OCI-M2 (cell line): ENCODE results near the gene TMEM151A.
A peak's percentile ranks its signal among the peaks of the same experiment; 100 is the strongest.
"Not testable (repeated sequence)": the region's sequence is repeated elsewhere in the genome, so short reads cannot be mapped to it uniquely, and the experiment has no call there.

Experiments used
- DNase-seq: peaks from one replicate; lab custom pipeline; 2025; ENCODE audit not compliant: unreplicated experiment; lab: John Stamatoyannopoulos, UW

Gene TMEM151A

DNA sequence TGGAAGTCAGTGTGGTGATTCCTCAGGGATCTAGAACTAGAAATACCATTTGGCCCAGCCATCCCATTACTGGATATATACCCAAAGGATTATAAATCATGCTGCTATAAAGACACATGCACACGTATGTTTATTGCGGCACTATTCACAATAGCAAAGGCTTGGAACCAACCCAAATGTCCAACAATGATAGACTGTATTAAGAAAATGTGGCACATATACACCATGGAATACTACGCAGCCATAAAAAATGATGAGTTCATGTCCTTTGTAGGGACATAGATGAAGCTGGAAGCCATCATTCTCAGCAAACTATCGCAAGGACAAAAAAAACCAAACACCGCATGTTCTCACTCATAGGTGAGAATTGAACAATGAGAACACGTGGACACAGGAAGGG is 29.1 kb downstream of the TMEM151A start:
- not testable (repeated sequence) for DNase-seq

- DNase-seq = no peak
Measured at GRCh38 chr11:66321606-66322005, 29.9 kb downstream of the TMEM151A start.

- DNase-seq = no peak
Measured at GRCh38 chr11:66322732-66323427, 31.2 kb downstream of the TMEM151A start.

GRCh38 chr11:66323684-66324083 is 32.0 kb downstream of the TMEM151A start:
- DNase-seq = no peak

- no peak for DNase-seq
Measured at GRCh38 chr11:66324664-66325063, 33.0 kb downstream of the TMEM151A start.

DNA sequence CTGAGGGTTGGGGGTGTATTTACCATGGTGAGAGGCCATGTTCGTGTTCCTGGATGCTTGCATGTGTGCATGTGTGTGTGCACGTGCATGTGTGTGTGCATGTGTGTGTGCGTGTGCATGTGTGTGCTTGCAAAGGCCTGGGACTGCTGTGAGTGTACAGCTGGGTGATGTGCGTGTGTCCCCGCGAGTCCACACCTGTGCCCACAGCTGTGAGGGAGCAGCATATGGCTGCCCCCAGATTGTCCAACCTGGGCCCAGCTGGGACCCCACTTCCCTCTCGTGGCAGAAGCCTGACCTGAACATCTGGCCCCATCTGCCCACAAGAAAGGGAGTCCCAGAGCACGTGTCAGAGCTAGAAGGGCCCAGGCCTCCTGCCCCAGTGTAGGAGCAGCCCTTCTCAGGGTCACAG is 33.6 kb downstream of the TMEM151A start:
- DNase-seq = no peak

DNA sequence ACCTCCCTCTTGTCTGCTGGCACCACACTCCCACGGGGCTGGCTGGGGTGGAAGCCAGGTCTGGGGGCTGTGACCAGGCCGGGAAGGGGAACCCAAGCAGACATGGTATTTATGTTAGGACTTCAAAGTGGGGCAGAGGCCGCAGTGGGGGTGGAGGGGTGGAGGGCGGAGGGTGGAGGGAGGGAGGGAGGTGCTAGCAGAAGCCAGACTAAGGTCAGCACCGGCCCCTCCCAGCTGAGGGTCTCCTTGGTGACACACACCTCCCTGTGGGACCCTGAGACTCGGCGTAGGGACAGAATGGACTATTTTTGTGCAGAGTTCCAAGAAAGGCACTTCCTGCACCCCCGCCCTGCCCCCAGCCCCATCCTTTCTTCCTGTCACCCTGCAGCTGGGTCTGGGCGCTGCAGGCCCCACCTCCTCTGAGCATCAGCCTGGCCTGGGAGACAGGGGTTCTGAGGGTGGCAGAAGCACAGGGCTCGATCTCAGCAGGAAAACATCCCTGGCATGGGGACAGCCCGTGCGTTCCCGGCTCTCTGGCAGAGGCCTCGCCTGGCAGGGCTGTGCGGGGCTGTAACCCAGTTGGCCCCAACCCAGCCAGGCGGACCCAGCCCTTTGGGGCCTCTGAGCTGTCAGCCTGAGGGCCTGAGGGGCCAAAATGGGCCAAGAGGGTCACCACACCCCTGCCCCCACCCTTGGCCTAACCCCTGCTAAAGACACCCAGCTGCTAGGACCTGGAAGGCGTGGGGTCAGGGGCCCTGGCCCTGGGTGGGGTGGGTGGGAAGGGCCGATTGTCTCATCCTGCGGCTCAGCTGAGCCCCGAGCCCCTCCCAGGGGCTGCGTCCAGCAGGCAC is 34.8 kb downstream of the TMEM151A start:
- DNase-seq = no peak

DNA sequence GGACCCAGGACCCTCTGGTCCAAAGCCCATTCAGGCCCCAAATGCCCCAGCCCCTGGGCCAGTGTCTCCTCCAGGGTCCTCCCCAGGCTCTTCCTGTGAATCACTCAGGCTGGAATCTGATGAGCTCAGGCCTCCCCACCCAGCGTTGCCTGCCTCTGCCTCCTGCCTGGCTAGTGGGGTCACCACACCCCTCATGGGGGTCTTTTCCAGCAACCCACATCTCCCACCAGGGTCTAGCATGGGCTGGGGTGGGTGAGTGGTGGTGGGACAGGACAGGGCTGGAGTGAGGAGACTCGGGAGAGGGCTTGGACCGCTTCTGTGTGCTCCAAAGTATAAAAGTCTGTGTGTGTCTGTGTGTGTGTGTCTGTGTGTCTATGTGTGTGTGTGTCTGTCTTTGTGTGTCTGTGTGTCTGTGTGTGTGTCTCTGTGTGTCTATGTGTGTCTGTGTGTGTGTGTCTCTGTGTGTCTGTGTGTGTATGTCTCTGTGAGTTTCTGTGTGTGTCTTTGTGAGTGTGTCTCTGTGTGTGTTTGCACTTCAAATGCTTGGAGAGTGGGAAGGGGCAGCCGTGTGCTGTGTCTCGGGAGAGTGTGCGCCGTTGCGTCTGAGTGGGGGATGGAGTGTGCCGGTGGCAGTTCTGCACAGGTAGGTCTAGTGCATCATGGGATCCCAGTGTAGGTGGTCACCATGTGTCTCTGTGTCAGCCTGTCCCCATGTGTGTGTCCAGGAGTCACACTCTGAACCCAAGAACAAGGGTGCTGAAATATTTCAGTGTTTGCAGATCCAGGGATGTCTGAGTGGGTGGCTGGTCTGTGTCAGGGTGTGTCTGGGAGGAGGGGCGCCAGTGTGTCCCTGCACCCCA is 35.7 kb downstream of the TMEM151A start:
- DNase-seq = no peak

DNA sequence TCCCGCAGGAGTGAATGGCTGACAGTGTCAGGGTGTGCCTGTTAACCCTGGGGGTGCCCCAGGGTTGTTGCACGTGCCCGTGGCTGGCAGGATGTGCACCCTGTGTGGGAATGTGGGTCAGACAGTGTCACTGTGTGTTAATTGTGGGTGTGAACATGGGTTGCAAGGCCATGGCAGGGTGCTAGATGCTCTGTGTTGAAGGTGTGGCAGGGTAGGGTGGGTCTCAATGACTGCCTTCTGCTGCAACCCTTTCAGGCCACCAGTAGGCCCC is 36.3 kb downstream of the TMEM151A start:
- DNase-seq = no peak

- peak; percentile 28 for DNase-seq
Measured at GRCh38 chr11:66328302-66329144, 36.8 kb downstream of the TMEM151A start.

DNA sequence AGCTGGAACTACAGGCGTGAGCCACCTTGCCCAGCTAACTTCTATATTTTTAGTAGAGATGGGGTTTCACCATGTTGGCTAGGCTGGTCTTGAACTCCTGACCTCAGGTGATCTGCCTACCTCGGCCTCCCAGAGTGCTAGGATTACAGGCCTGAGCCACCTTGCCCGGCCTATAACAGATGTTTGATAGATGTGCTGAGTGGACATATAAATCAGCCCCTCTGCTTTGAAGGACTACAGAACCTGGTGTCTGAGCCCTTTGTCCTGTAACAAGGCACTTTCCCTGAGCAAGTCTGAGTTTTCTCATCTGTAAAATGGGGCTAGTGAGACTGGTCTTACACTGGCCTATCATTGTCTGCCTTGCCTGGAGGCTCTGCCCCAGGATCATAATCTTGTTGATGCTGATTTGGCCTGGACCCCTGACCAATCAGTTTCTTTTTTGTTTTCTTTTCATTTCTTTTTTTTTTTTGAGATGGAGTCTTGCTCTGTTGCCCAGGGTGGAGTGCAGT is 37.5 kb downstream of the TMEM151A start:
- no peak for DNase-seq

DNA sequence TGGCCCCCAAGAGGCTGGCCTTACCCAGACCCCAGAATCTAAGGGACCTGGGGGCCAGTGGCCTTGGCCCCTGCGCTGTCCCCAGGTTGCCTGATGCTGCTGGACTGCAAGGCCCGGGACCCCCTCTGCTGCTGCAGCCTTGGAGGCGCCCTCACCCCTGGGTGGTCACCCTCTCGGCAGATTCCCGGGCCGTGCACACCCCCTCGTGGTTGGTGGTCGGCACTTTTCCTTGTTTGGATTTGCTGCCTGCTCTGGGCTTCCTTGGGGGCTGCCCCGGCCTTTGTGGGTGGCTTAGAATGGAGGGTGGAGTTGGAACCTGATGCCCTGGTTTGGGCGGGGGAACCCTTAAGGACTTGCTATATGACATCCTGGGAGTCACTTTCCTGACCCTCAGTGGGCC is 39.2 kb downstream of the TMEM151A start:
- no peak for DNase-seq

DNA sequence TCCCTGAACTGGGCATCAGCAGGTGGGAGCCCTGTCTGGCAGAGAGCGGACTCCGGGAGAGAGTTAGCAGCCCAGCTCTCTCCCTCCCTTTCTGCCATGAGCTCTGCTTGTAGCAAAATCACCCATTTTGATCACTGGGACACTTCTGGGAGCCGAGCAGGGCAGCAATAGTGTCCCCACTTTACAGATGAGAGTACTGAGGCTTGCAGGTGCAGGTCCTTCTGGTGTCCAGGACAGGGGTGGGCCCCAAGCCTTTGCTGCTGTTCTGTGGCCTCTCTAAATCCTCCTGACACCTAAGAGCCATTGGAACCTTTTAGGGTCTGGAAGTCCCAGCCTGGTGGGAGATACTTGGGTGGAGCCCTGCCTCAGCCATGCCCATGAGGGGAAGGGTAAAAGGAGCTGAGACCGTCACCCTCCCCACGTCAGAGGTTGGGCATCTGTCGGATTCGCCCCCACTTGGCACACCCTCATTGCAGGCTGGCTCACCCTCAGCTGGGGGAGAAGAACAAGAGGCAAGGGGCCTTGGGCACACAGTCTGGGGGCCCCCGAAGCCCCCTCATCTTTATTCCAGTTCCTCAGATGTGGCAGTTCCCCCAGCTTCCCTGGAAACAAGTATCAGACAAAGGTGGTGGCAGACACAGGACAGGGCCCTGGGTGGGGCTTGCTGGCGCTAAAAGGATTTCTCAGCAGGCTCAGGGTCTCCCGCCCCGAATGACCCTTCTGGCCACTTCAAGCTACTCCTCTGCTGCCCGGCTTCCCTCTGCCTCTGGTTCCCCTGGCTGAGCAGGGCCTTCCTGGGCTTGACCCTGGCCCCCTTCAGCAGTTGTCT is 40.1 kb downstream of the TMEM151A start:
- no peak for DNase-seq

DNA sequence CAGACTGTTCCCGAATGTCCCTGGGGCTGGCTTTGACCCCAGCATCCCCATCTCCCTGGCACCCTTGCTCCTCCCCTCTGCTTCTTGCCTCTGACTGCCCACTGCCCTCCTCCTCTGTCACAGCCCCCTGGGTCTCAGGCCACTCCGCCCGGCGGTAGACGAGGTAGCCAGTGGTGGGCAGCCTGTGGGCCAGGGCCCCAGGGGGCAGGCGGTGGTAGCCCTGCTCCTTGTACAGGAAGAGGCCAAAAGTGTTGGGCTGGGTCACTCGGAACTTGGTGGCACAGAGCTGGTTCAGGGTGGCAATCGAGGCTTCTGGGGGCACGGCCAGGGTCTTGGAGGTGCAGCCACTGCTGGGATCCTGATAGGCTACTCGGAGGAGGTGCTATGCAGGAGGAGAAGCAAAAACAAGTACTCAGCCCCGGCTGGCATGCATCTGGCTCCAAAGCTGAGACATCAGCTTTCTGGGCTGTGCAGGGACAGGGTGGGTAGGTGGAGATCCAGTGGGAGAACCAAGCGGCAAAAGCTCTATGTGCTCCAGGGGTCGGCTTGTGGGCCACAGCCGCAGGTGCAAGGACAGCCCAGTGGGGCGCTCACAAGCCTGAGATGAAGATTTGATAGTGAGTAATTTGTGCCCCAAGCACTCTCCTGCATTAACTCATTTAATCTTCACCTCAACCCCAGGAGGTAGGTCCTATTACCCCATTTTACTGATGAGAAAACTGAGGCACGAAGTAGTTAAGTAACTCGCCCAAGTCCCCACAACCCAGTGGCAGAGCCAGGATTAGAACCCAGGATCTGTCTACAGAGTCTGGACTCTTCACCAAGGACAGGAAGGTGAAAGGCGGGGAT is 40.9 kb downstream of the TMEM151A start:
- no peak for DNase-seq

DNA sequence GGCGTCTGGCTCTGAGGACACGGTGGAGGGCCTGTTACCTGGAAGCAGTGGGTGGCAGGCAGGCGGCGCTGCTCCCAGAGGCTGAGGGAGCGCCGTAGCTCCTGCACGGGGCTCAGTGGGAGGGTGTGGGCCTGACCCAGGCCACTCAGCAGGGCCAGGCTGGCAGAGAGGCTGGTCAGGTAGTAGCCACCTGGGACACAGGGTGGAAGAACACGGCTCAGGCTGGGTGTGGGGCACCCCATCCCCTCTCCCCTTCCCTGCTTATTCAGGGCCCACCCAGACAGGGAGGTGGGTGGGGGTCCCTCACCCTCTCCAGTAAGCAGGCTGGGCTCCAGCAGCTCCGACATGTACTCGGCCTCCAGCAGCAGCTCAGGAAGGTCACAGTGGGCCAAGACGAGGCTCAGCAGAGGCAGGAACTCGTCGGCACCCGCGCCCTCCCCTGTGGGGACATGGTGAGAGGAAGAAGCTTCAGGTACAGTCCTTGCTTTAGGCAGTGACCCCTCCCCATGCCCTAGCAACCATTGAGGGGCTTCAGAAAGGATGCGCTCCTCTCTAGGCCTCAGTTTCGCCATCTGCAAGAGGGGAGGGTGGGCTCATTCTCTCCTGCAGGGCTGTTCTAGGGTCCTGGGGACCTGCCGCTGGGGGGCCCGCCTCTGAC is 41.7 kb downstream of the TMEM151A start:
- DNase-seq = no peak

DNA sequence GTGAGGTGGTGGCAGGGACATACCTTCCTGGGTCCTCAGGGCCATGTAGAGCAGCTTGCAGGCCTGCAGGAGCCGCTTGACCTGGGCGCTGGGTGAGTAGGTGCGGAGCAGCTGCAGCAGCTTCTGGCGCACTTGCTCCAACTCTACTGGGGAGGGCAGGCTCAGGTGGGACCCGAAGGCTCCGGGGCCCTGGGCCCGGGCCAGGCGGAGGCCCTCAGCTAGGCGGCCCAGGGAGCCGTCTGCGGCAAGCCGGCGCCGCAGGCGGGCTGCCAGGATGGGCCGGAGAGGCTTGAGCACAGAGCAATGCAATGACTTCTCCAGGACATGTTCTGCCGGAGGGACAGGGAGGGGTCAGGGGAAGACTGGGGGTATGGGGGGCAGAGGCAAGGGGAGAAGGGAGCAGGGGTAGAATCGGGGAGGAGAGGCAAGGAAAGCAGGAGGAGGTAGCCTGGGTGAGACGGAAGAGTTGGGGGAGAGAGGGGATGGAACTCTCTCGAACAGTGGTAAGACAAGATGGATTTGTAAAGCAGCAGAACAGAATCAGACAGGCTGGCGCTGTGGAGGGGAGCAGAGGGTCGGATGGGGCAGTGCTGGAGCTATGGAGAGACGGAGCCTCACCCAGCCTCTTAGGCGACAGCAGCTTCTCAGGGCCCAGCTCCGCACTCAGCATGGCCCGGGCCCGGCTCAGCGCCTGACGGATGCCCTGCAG is 42.4 kb downstream of the TMEM151A start:
- no peak for DNase-seq

DNA sequence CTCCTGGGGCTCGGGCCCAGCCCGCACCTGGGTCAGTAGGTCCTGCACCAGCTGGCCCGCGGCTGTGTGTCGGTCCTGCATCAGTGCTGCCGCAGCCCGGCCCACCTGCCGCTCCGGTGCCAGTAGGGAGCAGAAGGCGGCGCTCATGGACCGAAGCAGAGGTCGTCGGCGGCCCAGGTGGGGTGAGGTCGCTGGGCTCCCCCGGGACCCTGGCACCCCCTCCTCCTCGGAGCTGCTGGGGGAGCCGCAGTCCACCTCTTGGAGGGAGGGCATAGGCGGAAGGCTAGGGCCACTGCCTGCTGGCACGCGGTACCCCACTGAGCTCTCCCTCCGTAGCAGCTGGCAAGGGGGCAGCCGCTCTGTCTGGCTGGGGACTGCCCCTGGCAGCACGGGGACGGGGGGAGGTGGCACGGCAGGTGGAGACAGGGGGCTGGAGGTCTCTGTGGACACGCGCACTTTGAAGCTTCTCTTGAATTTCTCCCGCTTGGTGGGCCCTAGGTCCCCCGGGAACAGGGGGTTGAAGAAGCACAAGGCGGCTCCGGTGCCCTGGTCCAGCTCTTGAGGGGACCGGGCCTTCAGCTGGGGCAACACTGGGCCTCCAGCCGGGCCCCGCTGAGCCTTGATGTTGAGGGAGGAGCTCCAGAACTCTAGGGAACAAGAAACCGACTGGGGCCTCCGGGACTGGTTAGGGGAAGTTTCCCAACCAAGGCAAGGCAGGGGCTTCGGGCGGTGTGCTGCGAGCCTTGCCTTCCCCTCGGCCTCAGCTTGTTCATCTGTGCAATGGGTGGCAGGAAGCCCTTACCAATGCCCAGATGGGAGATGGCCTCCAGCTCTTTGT is 43.1 kb downstream of the TMEM151A start:
- DNase-seq = no peak
